Upper lobe of left lung (tissue), 6 donors: ENCODE results near the gene GSAP. TPM values are rescaled to one million over a fixed set of nuclear protein-coding genes. Genes with fewer than 3 reads are reported as not detected.

Experiments used
- ATAC-seq, 2 donors: fragments of 200-7000 bp; cut with Tn5 transposase; one replicate each; pipeline ENCODE4 v1.9.1; 2022; ENCODE audit warnings: mild to moderate bottlenecking in 2 of 2, moderate library complexity in 2 of 2; ENCODE audit not compliant: low FRiP score in 2 of 2
- DNase-seq, 2 donors: peaks; one replicate each; pipeline ENCODE4 v3.0.0-alpha.2; 2019 to 2020
- H3K27ac ChIP-seq, 4 donors: fragments of 200-600 bp; sonication (generic); one replicate each; pipeline ENCODE4 v1.5.1; 2016 to 2019
- H3K27me3 ChIP-seq, 4 donors: fragments of 200-600 bp; sonication (generic); one replicate each; pipeline ENCODE4 v1.5.1; 2017 to 2019
- H3K36me3 ChIP-seq, 4 donors: fragments of 200-600 bp; sonication (generic); one replicate each; pipeline ENCODE4 v1.5.1; 2016 to 2019
- H3K4me1 ChIP-seq, 4 donors: fragments of 200-600 bp; sonication (generic); one replicate each; pipeline ENCODE4 v1.5.1; 2018 to 2019
- H3K4me3 ChIP-seq, 4 donors: fragments of 200-600 bp; sonication (generic); one replicate each; pipeline ENCODE4 v1.5.1; 2017 to 2019; ENCODE audit warnings: mild to moderate bottlenecking in 2 of 4, moderate library complexity in 1 of 4
- H3K9me3 ChIP-seq, 4 donors: fragments of 200-600 bp; sonication (generic); one replicate each; pipeline ENCODE4 v1.5.1; 2018 to 2019
- EP300 ChIP-seq, 4 donors: sonication (generic); formaldehyde crosslinking; IDR thresholded peaks; one replicate each; pipeline ENCODE4 v1.5.1; 2017; ENCODE audit warnings: antibody characterized with exemption in 4 of 4, control low read depth in 2 of 4
- POLR2A ChIP-seq, 4 donors: fragments of 450-650 bp; IDR thresholded peaks; one replicate each; pipeline ENCODE4 v1.5.1; 2016 to 2017; ENCODE audit warnings: antibody characterized with exemption in 4 of 4, mild to moderate bottlenecking in 2 of 4
- POLR2AphosphoS5 ChIP-seq, 2 donors: sonication (generic); formaldehyde crosslinking; IDR thresholded peaks; one replicate each; pipeline ENCODE4 v1.5.1; 2017; ENCODE audit warnings: antibody characterized with exemption in 2 of 2
- WGBS, 2 donors: methylation state at CpG; one replicate each; pipeline ENCODE4 v1.1.5; 2017 to 2018; 5-methylcytosine and 5-hydroxymethylcytosine counted together
- total RNA-seq, 6 donors: library from RNA; depleted of rRNA in 4 of 6; stranded (reverse); fragments of >200 nt in 4 of 6; gene quantifications; one replicate each; pipeline versions ENCODE4 v1.1.0 to v1.2.1, GENCODE V29; 2016 to 2021
- TF ChIP-seq, protein P1 (sequence below), 6 experiments: fragments of 450-650 bp in 4 of 6; fragments of 200-600 bp in 2 of 6; sonication (generic) in 2 of 6; IDR thresholded peaks; one replicate each; pipeline ENCODE4 v1.5.1; 2016 to 2019; ENCODE audit warnings: antibody characterized with exemption in 6 of 6
- donor health status: DM: no; HTN: no; CAD: no; lungs with moderate emphysema.
- donor health status: DM: no; HTN: yes; CAD: no; lungs with severe emphysema.

Gene GSAP
- total RNA-seq, 6 donors from 2014 or later, result 44.0 to 160 (median 73.8) TPM

DNA sequence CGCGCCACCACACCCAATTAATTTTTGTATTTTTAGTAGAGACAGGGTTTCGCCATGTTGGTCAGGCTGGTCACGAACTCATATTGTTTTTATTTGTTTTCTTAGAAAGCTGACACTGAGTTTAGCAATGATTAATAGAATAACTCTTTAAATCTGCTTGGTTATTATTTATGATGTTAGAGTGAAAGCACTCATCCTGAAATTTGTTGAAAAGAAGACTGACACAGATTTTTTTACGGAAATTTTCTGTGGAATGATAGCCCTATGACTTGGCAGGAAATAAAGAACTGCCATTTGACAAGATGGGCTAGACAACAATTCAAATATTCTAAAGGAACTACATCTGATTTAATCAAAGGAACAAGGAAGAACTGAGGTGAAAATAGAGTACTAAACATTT is 4.3 kb upstream of the GSAP start:
- TF ChIP-seq, protein P1, sequence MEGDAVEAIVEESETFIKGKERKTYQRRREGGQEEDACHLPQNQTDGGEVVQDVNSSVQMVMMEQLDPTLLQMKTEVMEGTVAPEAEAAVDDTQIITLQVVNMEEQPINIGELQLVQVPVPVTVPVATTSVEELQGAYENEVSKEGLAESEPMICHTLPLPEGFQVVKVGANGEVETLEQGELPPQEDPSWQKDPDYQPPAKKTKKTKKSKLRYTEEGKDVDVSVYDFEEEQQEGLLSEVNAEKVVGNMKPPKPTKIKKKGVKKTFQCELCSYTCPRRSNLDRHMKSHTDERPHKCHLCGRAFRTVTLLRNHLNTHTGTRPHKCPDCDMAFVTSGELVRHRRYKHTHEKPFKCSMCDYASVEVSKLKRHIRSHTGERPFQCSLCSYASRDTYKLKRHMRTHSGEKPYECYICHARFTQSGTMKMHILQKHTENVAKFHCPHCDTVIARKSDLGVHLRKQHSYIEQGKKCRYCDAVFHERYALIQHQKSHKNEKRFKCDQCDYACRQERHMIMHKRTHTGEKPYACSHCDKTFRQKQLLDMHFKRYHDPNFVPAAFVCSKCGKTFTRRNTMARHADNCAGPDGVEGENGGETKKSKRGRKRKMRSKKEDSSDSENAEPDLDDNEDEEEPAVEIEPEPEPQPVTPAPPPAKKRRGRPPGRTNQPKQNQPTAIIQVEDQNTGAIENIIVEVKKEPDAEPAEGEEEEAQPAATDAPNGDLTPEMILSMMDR (IDR thresholded peaks at IDR 0.05), result no peak
- TF ChIP-seq EP300 (IDR thresholded peaks at IDR 0.05) (no peak), POLR2AphosphoS5 (IDR thresholded peaks at IDR 0.05) (no peak), POLR2A (IDR thresholded peaks at IDR 0.05) (no peak)
- no peak for ATAC-seq
- WGBS, 2 donors, result 85 to 89% methylated on average over 5 of the region's 5 CpGs

DNA sequence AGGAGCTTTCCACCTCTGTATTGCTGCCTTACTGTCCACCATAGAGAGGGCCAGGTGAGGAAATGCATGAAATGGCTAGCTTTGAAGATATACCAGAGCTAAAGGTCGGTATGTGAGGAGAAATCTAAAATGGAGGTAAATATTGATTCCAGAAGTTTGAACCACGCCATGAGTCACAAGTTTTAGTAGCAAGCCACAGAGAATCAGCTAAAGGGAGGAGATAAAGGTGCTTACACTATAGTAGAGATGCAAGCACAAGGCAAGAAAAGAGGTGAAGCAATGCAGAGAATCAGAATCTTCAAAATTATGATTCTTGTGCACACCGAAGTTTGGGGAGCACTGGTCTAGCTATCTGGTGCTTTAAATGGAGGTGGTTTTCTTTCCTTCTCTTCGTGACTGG is 3.0 kb upstream of the GSAP start:
- H3K27me3 ChIP-seq, result no peaks in the 10 kb centered on the region
- no peaks in the 10 kb centered on the region for H3K9me3 ChIP-seq
- no peak for ATAC-seq
- H3K27ac ChIP-seq, result no peak overlapping the region
- H3K4me3 ChIP-seq, result no peak overlapping the region
- H3K4me1 ChIP-seq, result peaks cover 6 to 20% (median 11%) of the 10 kb centered on the region in 4 donors
- TF ChIP-seq POLR2A (IDR thresholded peaks at IDR 0.05) (no peak), POLR2AphosphoS5 (IDR thresholded peaks at IDR 0.05) (no peak), EP300 (IDR thresholded peaks at IDR 0.05) (no peak)
- TF ChIP-seq, protein P1 (IDR thresholded peaks at IDR 0.05), result no peak
- no peaks in the 10 kb centered on the region for H3K36me3 ChIP-seq
- 86 to 89% methylated on average over 4 of the region's 4 CpGs for WGBS, 2 donors
- no peak for DNase-seq

More for the DNA sequence above, 4.3 kb upstream of the GSAP start:
- peak overlapping the region in 1 of 4 donors; percentile 3 for H3K27ac ChIP-seq
- H3K36me3 ChIP-seq, result no peaks in the 10 kb centered on the region
- H3K4me3 ChIP-seq, result no peak overlapping the region
- no peaks in the 10 kb centered on the region for H3K9me3 ChIP-seq
- DNase-seq, result no peak
- no peaks in the 10 kb centered on the region for H3K27me3 ChIP-seq
- H3K4me1 ChIP-seq, result peaks cover 5 to 17% (median 9%) of the 10 kb centered on the region in 4 donors

DNA sequence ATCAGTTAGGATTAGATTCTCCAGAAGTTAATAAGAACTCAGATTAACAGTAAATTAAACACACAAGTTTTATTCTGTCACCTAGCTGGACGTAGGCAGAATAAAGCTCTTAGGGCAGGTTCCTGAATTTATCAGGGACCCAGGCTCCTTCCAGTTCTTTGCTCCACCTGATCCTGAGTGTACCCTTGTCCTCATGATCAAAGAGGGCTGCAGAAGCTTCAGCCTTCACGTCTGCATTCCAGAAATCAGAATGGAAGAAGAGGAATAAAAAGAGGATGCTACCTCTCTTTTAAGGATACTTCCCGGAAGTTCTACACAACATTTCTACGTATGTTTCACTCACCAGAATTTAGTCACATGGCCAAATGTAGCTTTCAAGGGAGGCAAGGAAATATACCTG is 1.7 kb upstream of the GSAP start:
- no peaks in the 10 kb centered on the region for H3K36me3 ChIP-seq
- H3K4me1 ChIP-seq, result peaks cover 14 to 28% (median 17%) of the 10 kb centered on the region in 4 donors
- 88 to 92% methylated on average over 4 of the region's 4 CpGs for WGBS, 2 donors
- H3K4me3 ChIP-seq, result no peak overlapping the region
- H3K27ac ChIP-seq, result peak overlapping the region in 1 of 4 donors; percentile 96
- no peak for TF ChIP-seq POLR2AphosphoS5 (IDR thresholded peaks at IDR 0.05)
- TF ChIP-seq EP300 (IDR thresholded peaks at IDR 0.05), result no peak
- TF ChIP-seq, protein P1 (IDR thresholded peaks at IDR 0.05), result no peak
- TF ChIP-seq POLR2A (IDR thresholded peaks at IDR 0.05), result no peak
- DNase-seq, result no peak
- no peak for ATAC-seq
- no peaks in the 10 kb centered on the region for H3K9me3 ChIP-seq
- H3K27me3 ChIP-seq, result no peaks in the 10 kb centered on the region

DNA sequence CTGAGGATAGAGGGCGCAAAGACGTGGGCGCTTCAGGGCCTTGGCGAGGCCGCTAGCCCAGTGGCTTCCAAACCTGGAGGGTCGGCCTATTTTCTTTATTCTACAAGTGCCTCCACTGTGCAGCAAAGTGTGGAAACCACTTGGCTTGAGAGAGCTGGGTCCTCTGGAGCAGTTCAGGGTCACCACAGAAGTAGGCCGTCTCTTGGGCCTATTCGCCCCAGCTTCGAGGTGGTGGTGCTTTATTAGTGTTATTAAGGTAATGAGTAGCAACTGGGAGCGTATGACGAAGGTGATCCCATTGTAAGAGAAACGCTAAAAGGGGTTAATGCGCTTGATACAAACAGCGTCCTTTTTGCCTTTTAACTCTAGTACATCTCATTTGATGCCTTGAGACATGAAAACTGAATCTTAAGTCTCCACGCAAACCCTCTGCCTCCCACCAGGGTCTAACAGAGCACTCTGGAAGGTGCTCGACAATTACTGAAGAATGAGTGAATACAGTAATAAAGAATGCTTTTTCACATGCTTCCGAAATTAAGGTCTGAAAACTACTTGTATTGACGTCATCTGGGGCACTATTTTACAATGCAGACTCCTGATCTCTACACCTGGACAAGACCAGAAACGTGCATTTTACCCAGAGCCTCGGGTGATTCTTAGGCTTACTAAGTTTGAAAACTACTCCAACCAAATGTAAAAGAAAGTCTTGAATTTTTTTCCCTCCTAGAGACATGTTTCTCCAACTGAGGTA is 647 bp upstream of the GSAP start:
- H3K4me1 ChIP-seq, result peaks cover 14 to 28% (median 18%) of the 10 kb centered on the region in 4 donors
- H3K27me3 ChIP-seq, result no peaks in the 10 kb centered on the region
- H3K27ac ChIP-seq, result peak overlapping the region; percentile 87 to 98 (median 94)
- peak in 1 of 2 donors; percentile 69 for ATAC-seq
- DNase-seq, result peak in 1 of 2 donors; percentile 50
- no peaks in the 10 kb centered on the region for H3K9me3 ChIP-seq
- WGBS, 2 donors, result 61 to 63% methylated on average over 14 to 18 of the region's 20 CpGs
- TF ChIP-seq POLR2AphosphoS5 (IDR thresholded peaks at IDR 0.05) (no peak), POLR2A (IDR thresholded peaks at IDR 0.05) (no peak), EP300 (IDR thresholded peaks at IDR 0.05) (no peak)
- TF ChIP-seq, protein P1 (IDR thresholded peaks at IDR 0.05), result no peak
- H3K36me3 ChIP-seq, result no peaks in the 10 kb centered on the region
- peak overlapping the region; percentile 50 to 85 (median 71) for H3K4me3 ChIP-seq
